AG04450 (cell line): ENCODE measurements around the gene EID1. TPM values are rescaled to one million over a fixed set of nuclear protein-coding genes. Genes with fewer than 3 reads are reported as not detected.

Source experiments
- CTCF ChIA-PET: fragments of 300-600, 350-600 bp; formaldehyde crosslinking; extraction: SDS; loops from one replicate; lab custom pipeline; 2022; ENCODE audit warnings: antibody characterized with exemption, inconsistent platforms; lab: Charles Lee
- POLR2A ChIA-PET: fragments of 350-600 bp; formaldehyde crosslinking; extraction: SDS; loops from one replicate; lab custom pipeline; 2021; ENCODE audit warnings: antibody characterized with exemption, inconsistent platforms; lab: Yijun Ruan, JAX
- DNase-seq: peaks from one replicate; pipeline ENCODE4 v3.0.0-alpha.2; 2011; ENCODE audit warnings: low read depth, low spot score
- H3K27ac ChIP-seq: one replicate; pipeline ENCODE4 v1.5.1; 2012; ENCODE audit warnings: low read depth, low read length, control low read depth
- H3K27me3 ChIP-seq: one replicate; pipeline ENCODE4 v1.6.0; 2012; ENCODE audit warnings: low read length; ENCODE audit not compliant: control insufficient read depth, insufficient read depth
- H3K4me3 ChIP-seq: 2 replicates; pipeline ENCODE4 v1.5.1; 2011; ENCODE audit warnings: mild to moderate bottlenecking, low read depth, low read length, control low read depth
- H3K9me3 ChIP-seq: 2 replicates; pipeline ENCODE4 v1.5.1; 2012; ENCODE audit warnings: low read length; ENCODE audit not compliant: control insufficient read depth, insufficient read depth
- polyA minus RNA-seq: library from RNA; depleted of rRNA, polyadenylated mRNA; stranded (reverse); fragments of >200 nt; gene quantifications from 2 replicates; pipeline ENCODE4 v1.2.3, GENCODE V29; 2011; rRNA and poly(A)+ RNA removed
- polyA plus RNA-seq: library from polyadenylated mRNA; depleted of rRNA; stranded (reverse); fragments of >200 nt; gene quantifications from 2 replicates; pipeline ENCODE4 v1.2.3, GENCODE V29; 2011; rRNA removed
- TF ChIP-seq, protein P1 (sequence below): IDR thresholded peaks from 2 replicates; pipeline ENCODE4 v1.5.1; 2011; ENCODE audit warnings: low read depth, low read length, control low read depth, inconsistent platforms

Gene EID1, protein sequence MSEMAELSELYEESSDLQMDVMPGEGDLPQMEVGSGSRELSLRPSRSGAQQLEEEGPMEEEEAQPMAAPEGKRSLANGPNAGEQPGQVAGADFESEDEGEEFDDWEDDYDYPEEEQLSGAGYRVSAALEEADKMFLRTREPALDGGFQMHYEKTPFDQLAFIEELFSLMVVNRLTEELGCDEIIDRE
- polyA plus RNA-seq (292 and 348 TPM in 2 replicates), polyA minus RNA-seq (76.2 and 76.8 TPM in 2 replicates)

DNA sequence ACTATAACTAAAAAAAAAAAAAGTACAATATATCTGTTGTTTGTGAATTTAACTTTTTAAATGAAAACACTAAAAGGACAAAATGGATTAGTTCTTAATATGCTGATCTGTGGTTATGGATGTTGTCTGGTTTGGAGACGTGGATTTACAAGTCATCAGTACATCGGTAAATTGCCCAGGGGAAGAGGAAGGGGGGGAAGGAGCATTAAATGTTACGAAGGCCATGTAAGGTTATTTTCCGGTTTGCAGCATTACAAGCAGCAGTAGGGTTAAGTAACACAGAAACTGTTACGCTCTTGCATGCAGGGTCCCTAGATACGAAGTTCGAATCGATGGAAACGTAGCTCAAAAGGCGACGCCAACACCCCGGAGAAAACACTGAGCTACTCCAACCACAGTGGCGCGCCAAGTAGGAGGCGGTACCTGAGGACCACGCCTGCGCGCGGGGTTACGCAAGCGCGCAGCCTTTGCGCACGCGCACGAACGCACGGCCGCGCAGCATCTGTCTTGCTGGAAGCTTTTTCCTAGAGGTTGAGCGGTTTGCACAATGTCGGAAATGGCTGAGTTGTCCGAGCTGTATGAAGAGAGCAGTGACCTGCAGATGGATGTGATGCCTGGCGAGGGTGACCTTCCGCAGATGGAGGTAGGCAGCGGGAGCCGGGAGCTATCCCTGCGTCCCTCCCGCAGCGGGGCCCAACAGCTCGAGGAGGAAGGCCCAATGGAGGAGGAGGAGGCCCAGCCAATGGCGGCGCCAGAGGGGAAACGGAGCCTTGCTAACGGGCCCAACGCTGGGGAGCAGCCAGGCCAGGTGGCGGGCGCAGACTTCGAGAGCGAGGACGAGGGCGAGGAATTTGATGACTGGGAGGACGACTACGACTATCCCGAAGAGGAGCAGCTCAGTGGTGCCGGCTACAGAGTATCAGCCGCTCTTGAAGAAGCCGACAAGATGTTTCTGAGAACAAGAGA, at the start of gene EID1:
Gene EID1 (plus strand): TSS at position 505 of the 966 bp plus-strand sequence. CDS start 43 bp downstream, at position 548.
- Histone ChIP-seq H3K27ac (peak within 1 kb of the TSS; percentile 75), H3K27me3 (no peaks in the 10 kb centered on the region), H3K4me3 (peak within 1 kb of the TSS; percentile 87), H3K9me3 (no peaks in the 10 kb centered on the region)
- CTCF ChIA-PET = interaction anchor here (0.6 to 3.6 kb wide), 7 partner anchors 9 to 1073 kb away, joined by 3 to 23 read pairs (median 4); no protein-coding TSS in a partner anchor
- DNase-seq = peak; percentile 90
- TF ChIP-seq, protein P1, sequence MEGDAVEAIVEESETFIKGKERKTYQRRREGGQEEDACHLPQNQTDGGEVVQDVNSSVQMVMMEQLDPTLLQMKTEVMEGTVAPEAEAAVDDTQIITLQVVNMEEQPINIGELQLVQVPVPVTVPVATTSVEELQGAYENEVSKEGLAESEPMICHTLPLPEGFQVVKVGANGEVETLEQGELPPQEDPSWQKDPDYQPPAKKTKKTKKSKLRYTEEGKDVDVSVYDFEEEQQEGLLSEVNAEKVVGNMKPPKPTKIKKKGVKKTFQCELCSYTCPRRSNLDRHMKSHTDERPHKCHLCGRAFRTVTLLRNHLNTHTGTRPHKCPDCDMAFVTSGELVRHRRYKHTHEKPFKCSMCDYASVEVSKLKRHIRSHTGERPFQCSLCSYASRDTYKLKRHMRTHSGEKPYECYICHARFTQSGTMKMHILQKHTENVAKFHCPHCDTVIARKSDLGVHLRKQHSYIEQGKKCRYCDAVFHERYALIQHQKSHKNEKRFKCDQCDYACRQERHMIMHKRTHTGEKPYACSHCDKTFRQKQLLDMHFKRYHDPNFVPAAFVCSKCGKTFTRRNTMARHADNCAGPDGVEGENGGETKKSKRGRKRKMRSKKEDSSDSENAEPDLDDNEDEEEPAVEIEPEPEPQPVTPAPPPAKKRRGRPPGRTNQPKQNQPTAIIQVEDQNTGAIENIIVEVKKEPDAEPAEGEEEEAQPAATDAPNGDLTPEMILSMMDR = no peak
- POLR2A ChIA-PET = interaction anchor here (0.7 to 1.5 kb wide), 11 partner anchors 11 to 1477 kb away, joined by 3 to 12 read pairs (median 4); partner anchors contain the start of genes CEP152 and GABPB1

DNA sequence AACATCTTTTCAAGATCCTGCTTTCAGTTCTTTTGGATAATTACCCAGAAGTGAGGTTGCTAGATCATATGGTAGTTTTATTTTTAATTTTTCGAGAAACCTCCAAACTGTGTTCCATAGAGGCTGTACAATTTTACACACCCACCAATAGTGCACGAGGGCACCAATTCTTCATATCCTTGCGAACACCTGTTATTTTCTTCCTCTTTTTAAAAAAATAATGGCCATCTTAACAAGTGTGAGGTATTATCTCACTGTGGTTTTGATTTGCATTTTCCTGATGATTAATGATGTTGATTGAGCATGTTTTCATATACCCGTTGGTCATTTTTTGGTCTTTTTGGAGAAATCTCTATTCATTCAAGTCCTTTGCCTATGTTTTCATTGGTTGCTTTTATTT, 49.5 kb upstream of the EID1 start:
- no peak for DNase-seq
- H3K4me3 ChIP-seq = no peak overlapping the region
- TF ChIP-seq, protein P1 = no peak
- ChIA-PET POLR2A (no interaction called here), CTCF (no interaction called here)
- no peaks in the 10 kb centered on the region for H3K27me3 ChIP-seq
- 0 out of 2 replicates have a peak, but pooled peaks cover 5% of the 10 kb centered on the region for H3K9me3 ChIP-seq
- H3K27ac ChIP-seq = no peak overlapping the region

DNA sequence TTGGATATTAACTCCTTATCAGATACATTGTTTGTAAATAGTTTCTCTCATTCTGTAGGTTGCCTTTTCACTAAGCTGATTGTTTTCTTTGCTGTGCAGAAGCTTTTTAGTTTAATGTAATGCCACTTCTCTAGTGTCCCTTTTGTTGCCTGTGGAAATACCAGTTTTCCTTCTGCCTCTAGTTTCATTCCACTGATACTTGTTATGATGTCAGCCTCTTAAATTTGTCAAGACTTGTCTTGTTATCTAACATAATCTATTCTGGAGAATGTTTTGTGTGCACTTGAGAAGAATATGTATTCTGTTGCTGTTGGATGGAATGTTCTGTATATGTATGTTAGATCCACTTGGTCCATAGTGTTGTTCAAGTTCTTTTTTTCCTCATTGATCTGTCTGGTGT, 49.0 kb upstream of the EID1 start:
- Histone ChIP-seq H3K27ac (no peak overlapping the region), H3K9me3 (0 out of 2 replicates have a peak, but pooled peaks cover 5% of the 10 kb centered on the region), H3K4me3 (no peak overlapping the region), H3K27me3 (no peaks in the 10 kb centered on the region)
- CTCF ChIA-PET = no interaction called here
- POLR2A ChIA-PET = no interaction called here
- no peak for DNase-seq
- TF ChIP-seq, protein P1 = no peak

DNA sequence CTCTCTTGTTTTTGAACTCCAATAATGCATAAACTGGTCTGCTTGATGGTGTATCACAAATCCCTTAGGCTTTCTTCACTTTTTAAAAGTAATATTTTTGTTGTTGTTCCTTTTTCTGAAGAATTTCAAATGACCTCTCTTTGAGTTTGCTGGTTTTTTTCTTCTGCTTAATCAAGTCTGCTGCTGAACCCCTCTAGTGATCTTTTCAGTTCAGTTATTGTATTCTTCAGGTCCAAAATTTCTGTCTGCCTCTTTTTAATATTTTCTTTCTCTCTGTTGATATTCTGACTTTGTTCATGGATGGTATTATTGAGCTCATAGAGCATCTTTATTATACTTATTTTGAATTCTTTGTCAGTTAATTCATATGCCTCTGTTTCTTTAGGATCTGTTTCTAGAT, 45.3 kb upstream of the EID1 start:
- POLR2A ChIA-PET = no interaction called here

More for the DNA sequence above, 45.3 kb upstream of the EID1 start:
- CTCF ChIA-PET = no interaction called here
- no peak overlapping the region for H3K27ac ChIP-seq
- no peak overlapping the region for H3K4me3 ChIP-seq
- DNase-seq = no peak
- H3K9me3 ChIP-seq = 0 out of 2 replicates have a peak, but pooled peaks cover 5% of the 10 kb centered on the region
- TF ChIP-seq, protein P1 = no peak
- H3K27me3 ChIP-seq = no peaks in the 10 kb centered on the region
